Measurements from ENCODE around the gene CFAP410.

The CFAP410 gene

DNA sequence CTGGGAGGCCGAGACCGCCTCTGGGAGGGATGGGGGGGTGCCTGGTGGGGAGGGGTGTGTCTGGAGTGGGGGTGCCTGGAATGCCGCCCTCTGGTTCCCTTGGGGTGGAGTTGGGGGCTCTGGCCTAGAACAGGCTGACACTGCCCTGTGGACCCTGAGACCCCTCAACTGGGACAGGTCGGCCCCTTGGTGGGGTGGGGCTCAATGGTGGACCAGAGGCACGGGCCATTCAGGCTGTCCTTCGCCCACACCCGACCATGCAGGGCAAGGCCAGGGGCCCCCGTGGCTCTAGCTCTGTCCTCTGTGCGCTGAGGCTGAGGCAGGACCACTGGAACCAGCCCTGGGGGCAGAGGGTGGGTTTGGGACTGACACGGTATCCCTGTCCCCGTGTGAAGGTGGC, 24.6 kb downstream of the CFAP410 start:
- Histone ChIP-seq H3K36me3 (ENCODE audit: control insufficient read depth, insufficient read depth, low read length) (peaks cover 16% of the 10 kb centered on the region), H3K4me3 (ENCODE audit: low read length) (no peak overlapping the region), H3K9ac (ENCODE audit: low read length) (no peak overlapping the region), H3K27me3 (ENCODE audit: control insufficient read depth, insufficient read depth, low read length) (no peaks in the 10 kb centered on the region), H3K4me1 (ENCODE audit: control insufficient read depth, insufficient read depth, low read length) (no peaks in the 10 kb centered on the region), H3K9me3 (ENCODE audit: control insufficient read depth, low read length) (no peaks in the 10 kb centered on the region)

DNA sequence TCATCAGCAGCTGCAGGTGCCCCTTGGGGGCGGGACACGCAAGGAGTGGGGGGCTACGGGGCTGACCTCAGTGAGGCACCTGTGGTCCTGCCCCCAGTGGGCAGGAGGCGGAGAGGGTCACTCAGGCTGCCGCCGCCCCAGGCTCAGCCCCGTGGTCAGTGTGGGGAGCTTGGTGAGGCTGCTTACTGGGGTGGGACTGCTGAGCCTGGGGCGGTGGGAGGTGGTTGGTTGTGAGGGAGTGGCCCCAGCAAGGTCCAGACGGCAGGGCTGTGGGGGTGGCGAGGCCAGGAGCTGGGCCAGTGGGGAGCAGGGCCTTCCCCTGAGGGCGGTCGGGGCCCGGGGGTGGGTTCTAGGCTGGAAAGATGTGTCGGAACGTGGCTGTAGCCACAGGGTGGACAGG, 25.1 kb downstream of the CFAP410 start:
- Histone ChIP-seq H3K36me3 (ENCODE audit: control insufficient read depth, insufficient read depth, low read length) (peaks cover 16% of the 10 kb centered on the region), H3K4me1 (ENCODE audit: control insufficient read depth, insufficient read depth, low read length) (no peaks in the 10 kb centered on the region), H3K9ac (ENCODE audit: low read length) (no peak overlapping the region), H3K27me3 (ENCODE audit: control insufficient read depth, insufficient read depth, low read length) (no peaks in the 10 kb centered on the region), H3K9me3 (ENCODE audit: control insufficient read depth, low read length) (no peaks in the 10 kb centered on the region), H3K4me3 (ENCODE audit: low read length) (no peak overlapping the region)

DNA sequence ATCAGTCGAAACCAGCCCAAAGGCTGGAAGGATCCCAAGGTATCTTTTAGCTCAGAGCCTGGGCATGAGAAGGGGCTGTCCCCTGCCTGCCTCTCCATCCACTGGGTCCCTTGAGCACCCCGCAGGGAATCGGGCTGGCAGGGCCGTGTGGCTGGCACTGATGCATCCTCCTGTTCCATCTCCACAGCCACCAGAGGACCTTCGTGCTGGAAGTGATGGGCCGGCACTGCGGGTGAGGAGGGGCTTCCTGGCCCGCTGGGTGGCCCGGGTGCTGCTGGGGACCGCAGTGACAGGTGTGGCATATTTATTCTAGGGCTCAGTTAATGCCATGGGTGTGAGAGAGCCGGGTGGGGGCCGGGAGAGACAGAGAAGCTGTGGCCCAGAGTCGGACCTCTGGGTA, 25.7 kb downstream of the CFAP410 start:
- H3K4me3 ChIP-seq (ENCODE audit: low read length): no peak overlapping the region
- no peaks in the 10 kb centered on the region for H3K4me1 ChIP-seq (ENCODE audit: control insufficient read depth, insufficient read depth, low read length)
- no peaks in the 10 kb centered on the region for H3K9me3 ChIP-seq (ENCODE audit: control insufficient read depth, low read length)
- peaks cover 16% of the 10 kb centered on the region for H3K36me3 ChIP-seq (ENCODE audit: control insufficient read depth, insufficient read depth, low read length)
- no peaks in the 10 kb centered on the region for H3K27me3 ChIP-seq (ENCODE audit: control insufficient read depth, insufficient read depth, low read length)
- H3K9ac ChIP-seq (ENCODE audit: low read length): no peak overlapping the region

DNA sequence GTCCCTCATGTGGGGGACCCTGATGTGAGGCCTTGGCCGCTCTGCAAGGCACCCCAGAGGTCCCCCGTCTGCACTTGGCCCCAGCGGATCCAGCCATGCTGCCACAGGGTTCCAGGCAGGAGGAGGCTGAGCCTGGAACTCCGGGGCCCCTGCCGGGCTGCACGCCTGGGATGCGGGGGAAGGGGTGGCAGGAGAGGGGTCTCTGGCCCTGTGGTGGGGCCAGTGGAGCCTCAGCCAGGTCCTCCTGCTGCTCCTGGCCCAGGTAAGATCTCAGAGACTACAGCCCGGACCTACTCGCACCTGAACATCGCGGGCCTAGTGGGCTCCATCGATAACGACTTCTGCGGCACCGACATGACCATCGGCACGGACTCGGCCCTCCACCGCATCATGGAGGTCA, 26.5 kb downstream of the CFAP410 start:
- no peaks in the 10 kb centered on the region for H3K4me1 ChIP-seq (ENCODE audit: control insufficient read depth, insufficient read depth, low read length)
- no peak overlapping the region for H3K4me3 ChIP-seq (ENCODE audit: low read length)
- H3K9ac ChIP-seq (ENCODE audit: low read length): no peak overlapping the region
- no peaks in the 10 kb centered on the region for H3K9me3 ChIP-seq (ENCODE audit: control insufficient read depth, low read length)
- peaks cover 18% of the 10 kb centered on the region for H3K36me3 ChIP-seq (ENCODE audit: control insufficient read depth, insufficient read depth, low read length)
- no peaks in the 10 kb centered on the region for H3K27me3 ChIP-seq (ENCODE audit: control insufficient read depth, insufficient read depth, low read length)

DNA sequence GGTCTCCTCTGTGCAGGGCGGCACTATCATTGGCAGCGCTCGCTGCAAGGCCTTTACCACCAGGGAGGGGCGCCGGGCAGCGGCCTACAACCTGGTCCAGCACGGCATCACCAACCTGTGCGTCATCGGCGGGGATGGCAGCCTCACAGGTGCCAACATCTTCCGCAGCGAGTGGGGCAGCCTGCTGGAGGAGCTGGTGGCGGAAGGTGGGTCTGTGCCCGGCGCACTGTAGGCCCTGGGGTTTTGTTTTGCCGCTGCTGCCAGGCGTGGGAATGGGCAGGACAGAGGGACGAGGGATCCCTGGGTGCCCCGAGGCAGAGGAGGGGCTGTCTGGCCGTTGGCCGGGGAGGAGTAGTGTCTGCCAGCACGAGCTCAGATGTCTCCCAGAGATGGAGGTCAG, 27.1 kb downstream of the CFAP410 start:
- H3K27me3 ChIP-seq (ENCODE audit: control insufficient read depth, insufficient read depth, low read length): no peaks in the 10 kb centered on the region
- no peaks in the 10 kb centered on the region for H3K4me1 ChIP-seq (ENCODE audit: control insufficient read depth, insufficient read depth, low read length)
- no peaks in the 10 kb centered on the region for H3K9me3 ChIP-seq (ENCODE audit: control insufficient read depth, low read length)
- no peak overlapping the region for H3K4me3 ChIP-seq (ENCODE audit: low read length)
- H3K9ac ChIP-seq (ENCODE audit: low read length): no peak overlapping the region
- H3K36me3 ChIP-seq (ENCODE audit: control insufficient read depth, insufficient read depth, low read length): peaks cover 25% of the 10 kb centered on the region

DNA sequence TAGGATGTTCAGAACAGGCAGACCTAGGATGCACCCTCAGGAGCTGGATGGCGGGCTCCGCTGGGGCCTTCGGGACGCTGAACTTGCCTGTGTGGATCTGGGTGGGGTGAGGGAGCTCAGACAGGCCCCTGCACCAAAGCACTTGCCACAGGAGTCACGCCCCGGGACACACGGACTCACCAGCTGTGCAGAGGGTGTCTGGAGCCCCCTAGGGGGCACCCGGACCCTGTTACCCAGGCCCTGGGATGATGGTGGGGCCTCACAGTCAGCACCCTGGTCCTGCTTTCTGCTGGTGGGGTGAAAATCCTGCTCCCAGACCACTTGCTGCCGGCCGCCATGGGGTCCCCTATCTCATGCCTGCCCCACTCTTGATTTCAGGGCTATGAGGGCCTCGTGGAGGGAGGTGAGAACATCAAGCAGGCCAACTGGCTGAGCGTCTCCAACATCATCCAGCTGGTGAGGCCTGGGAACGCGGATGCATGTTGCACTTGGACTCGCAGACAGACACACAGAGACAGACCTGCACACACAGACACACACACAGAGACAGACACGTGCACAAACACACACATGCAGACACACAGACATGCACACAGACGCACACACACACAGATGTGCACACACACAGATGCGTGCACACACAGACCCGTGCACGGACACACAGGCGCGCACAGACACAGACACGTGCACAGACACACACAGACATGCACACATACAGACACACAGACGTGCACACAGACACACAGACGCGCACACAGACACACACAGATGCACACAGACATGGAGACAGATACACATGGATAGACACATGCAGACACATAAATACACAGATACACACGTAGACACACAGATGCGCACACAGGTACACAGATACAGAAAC, 28.3 kb downstream of the CFAP410 start:
- peaks cover 31% of the 10 kb centered on the region for H3K36me3 ChIP-seq (ENCODE audit: control insufficient read depth, insufficient read depth, low read length)
- peaks cover 2% of the 10 kb centered on the region for H3K4me1 ChIP-seq (ENCODE audit: control insufficient read depth, insufficient read depth, low read length)
- no peaks in the 10 kb centered on the region for H3K9me3 ChIP-seq (ENCODE audit: control insufficient read depth, low read length)
- H3K4me3 ChIP-seq (ENCODE audit: low read length): no peak overlapping the region
- no peaks in the 10 kb centered on the region for H3K27me3 ChIP-seq (ENCODE audit: control insufficient read depth, insufficient read depth, low read length)
- H3K9ac ChIP-seq (ENCODE audit: low read length): no peak overlapping the region

DNA sequence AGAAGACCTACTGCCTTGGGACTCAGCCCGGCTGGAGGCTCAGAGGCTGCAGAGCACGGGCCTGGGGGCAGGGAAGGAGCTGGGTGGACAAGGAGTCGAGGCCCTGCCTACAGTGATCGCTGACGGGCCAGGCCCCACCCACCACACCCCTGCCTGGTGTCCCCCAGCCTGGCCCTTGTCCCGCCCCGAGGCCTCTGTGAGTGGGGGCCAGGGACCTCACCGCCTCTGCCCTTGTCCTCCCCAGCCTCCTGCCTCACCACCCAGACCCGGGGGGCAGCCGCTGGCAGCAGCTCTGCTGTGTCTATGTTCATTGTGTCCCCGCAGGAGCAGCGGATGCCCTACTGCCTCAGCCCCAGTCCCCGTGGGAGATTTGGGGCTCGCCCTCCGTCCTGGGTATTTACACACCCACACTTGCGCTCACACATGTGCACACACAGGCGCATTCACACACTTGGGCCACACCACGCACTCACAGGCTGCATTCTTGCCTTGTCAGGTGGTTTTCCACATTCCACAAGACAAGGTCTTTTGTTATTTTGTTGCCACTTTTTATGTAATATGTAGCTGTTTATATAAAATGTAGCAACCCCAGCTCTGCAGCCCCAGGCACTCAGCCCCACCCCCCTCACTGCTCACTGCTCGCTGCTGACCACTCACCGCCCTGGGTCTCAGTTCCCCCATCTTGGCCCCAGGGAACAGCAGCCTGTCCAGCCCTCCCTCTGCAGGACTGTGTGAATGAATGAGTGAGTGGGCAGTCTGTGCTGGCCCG, 32.1 kb downstream of the CFAP410 start:
- no peak overlapping the region for H3K9ac ChIP-seq (ENCODE audit: low read length)
- H3K4me1 ChIP-seq (ENCODE audit: control insufficient read depth, insufficient read depth, low read length): peaks cover 38% of the 10 kb centered on the region
- H3K27me3 ChIP-seq (ENCODE audit: control insufficient read depth, insufficient read depth, low read length): no peaks in the 10 kb centered on the region
- H3K36me3 ChIP-seq (ENCODE audit: control insufficient read depth, insufficient read depth, low read length): peaks cover 22% of the 10 kb centered on the region
- H3K9me3 ChIP-seq (ENCODE audit: control insufficient read depth, low read length): no peaks in the 10 kb centered on the region
- no peak overlapping the region for H3K4me3 ChIP-seq (ENCODE audit: low read length)

DNA sequence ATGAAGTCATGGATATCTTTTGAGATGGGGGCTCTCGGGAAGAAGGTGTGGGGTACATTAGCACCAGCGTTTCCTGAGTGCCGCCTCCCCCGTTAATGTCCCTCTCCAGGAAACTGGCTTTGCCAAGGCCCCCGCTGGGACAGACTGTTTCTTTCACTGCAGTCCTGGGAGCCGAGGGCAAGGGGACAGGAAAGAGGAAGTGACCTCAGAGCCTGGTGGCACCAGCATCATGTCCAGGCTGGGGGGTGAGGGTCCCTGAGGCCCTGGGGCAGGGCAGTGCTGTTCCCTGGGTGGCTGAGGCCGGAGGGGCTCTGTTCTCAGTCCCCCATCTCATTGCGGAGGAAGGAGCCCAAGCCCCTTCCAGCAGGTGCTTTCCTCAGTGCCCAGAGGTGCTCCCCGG, 33.5 kb downstream of the CFAP410 start:
- Histone ChIP-seq H3K9me3 (ENCODE audit: control insufficient read depth, low read length) (no peaks in the 10 kb centered on the region), H3K36me3 (ENCODE audit: control insufficient read depth, insufficient read depth, low read length) (peaks cover 16% of the 10 kb centered on the region), H3K4me1 (ENCODE audit: control insufficient read depth, insufficient read depth, low read length) (peaks cover 52% of the 10 kb centered on the region), H3K27me3 (ENCODE audit: control insufficient read depth, insufficient read depth, low read length) (no peaks in the 10 kb centered on the region), H3K9ac (ENCODE audit: low read length) (no peak overlapping the region), H3K4me3 (ENCODE audit: low read length) (no peak overlapping the region)

DNA sequence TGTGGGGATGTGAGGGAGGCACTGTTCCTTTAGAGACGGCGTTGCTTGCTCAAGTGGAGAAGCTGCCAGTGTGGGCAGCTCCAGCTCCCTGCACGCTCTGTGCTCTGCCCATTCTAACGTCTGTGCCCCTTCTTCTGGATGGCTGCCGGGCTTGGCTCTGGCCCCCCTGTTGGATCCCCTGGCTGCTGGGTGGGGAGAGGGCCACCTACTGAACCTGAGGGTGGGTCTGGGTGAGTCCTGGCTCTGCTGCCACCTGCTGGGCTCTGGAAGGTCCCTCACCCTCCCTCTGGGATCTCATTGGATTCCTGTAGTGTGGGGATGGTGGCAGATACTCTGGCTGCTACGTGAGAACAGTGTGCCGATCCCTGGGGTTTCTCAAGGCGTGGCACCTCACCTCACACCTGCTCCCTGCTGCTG, 34.3 kb downstream of the CFAP410 start:
- Histone ChIP-seq H3K9ac (ENCODE audit: low read length) (no peak overlapping the region), H3K9me3 (ENCODE audit: control insufficient read depth, low read length) (no peaks in the 10 kb centered on the region), H3K36me3 (ENCODE audit: control insufficient read depth, insufficient read depth, low read length) (peaks cover 16% of the 10 kb centered on the region), H3K4me1 (ENCODE audit: control insufficient read depth, insufficient read depth, low read length) (peaks cover 52% of the 10 kb centered on the region), H3K4me3 (ENCODE audit: low read length) (no peak overlapping the region), H3K27me3 (ENCODE audit: control insufficient read depth, insufficient read depth, low read length) (no peaks in the 10 kb centered on the region)

DNA sequence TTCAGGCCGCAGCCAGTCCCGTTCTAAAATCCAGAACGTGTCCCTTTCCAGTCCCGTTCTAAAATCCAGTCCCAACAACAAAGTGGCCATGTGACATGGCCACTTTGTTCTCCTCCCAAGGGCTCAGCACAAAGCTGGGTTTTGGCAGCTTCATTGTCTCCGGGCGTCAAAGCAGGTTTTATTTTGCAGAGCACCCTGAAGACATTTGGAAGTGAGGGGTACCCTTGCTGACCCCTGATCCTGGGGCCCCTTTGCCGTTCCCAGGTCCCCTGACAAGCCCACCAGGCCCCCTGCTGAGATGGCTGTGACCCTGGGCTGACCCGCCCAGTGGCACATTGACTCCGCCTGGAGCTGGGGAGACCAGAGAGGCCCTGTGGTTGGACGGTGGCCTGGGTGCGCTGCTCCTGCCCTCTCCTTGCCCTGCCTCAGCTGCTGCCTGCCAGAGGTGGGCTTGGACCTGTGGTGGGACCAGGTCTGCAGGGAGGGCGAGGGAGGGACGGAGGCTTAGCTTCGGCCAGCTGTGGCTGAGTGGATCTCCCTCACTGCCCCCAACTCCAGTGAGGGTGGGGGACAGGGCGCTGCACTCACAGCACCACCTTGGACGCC, 35.1 kb downstream of the CFAP410 start:
- Histone ChIP-seq H3K9ac (ENCODE audit: low read length) (peak overlapping the region; percentile 19), H3K27me3 (ENCODE audit: control insufficient read depth, insufficient read depth, low read length) (no peaks in the 10 kb centered on the region), H3K9me3 (ENCODE audit: control insufficient read depth, low read length) (no peaks in the 10 kb centered on the region), H3K4me1 (ENCODE audit: control insufficient read depth, insufficient read depth, low read length) (peaks cover 58% of the 10 kb centered on the region), H3K36me3 (ENCODE audit: control insufficient read depth, insufficient read depth, low read length) (peaks cover 16% of the 10 kb centered on the region), H3K4me3 (ENCODE audit: low read length) (no peak overlapping the region)

DNA sequence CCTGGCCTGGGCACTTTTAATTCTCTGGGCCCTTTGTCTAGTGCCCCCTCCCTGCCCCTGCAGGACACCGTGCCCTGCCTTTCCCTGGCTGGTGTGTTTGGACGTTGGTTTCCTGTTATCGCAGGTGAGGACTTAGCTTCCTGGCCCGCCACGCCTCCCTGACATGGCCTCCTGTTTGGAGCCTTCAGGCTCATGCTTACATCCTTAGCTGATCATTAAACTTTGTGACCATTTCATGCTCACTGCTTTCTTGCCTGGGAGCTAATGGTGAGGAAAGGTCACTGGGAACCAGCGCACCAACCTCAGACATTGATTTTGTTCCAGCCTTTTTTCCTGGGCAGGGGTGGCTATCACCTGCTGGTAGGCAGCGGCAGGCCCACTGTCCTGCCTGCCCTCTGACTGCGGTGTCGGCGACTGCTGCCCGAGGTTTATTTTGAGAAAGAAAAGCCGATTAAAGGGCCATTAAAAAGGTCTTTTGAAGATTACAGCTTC, 35.7 kb downstream of the CFAP410 start:
- H3K27me3 ChIP-seq (ENCODE audit: control insufficient read depth, insufficient read depth, low read length): no peaks in the 10 kb centered on the region
- H3K4me1 ChIP-seq (ENCODE audit: control insufficient read depth, insufficient read depth, low read length): peaks cover 59% of the 10 kb centered on the region
- H3K9ac ChIP-seq (ENCODE audit: low read length): peak overlapping the region; percentile 19
- H3K4me3 ChIP-seq (ENCODE audit: low read length): no peak overlapping the region
- H3K36me3 ChIP-seq (ENCODE audit: control insufficient read depth, insufficient read depth, low read length): peaks cover 16% of the 10 kb centered on the region
- H3K9me3 ChIP-seq (ENCODE audit: control insufficient read depth, low read length): no peaks in the 10 kb centered on the region

Data from mucosa of stomach (tissue), 1 donor.